GM12892 (cell line): ENCODE results near the gene SCRN1.

Experiments
- POLR2A ChIP-seq: IDR thresholded peaks from 2 replicates; pipeline ENCODE4 v1.6.1; 2011; ENCODE audit warnings: low read depth, low read length, control low read depth
- POLR2AphosphoS5 ChIP-seq: IDR thresholded peaks from 2 replicates; pipeline ENCODE4 v1.6.1; 2011; ENCODE audit warnings: low read depth, low read length, control low read depth
- TAF1 ChIP-seq: IDR thresholded peaks from 2 replicates; pipeline ENCODE4 v1.6.1; 2011; ENCODE audit warnings: low read depth, mild to moderate bottlenecking, control low read depth, low read length, borderline replicate concordance

- TF ChIP-seq POLR2AphosphoS5 = no peak
- no peak for TF ChIP-seq POLR2A
- TF ChIP-seq TAF1 = no peak
These were observed 75.4 kb downstream of the SCRN1 start for GRCh38 chr7:29914180-29914579.
